IPS-18c (cell line): Measurements from ENCODE around the gene TNFAIP8L1.

Source experiments
- H3K4me3 ChIP-seq: 2 replicates; pipeline ENCODE4 v1.7.0; 2013; ENCODE audit warnings: low read depth, mild to moderate bottlenecking, low read length, moderate library complexity; ENCODE audit not compliant: insufficient read depth
- H3K9me3 ChIP-seq: one replicate; pipeline ENCODE4 v1.6.1; 2013; ENCODE audit warnings: mild to moderate bottlenecking, low read length, moderate library complexity; ENCODE audit not compliant: control insufficient read depth, insufficient read depth

TNFAIP8L1 gene

DNA sequence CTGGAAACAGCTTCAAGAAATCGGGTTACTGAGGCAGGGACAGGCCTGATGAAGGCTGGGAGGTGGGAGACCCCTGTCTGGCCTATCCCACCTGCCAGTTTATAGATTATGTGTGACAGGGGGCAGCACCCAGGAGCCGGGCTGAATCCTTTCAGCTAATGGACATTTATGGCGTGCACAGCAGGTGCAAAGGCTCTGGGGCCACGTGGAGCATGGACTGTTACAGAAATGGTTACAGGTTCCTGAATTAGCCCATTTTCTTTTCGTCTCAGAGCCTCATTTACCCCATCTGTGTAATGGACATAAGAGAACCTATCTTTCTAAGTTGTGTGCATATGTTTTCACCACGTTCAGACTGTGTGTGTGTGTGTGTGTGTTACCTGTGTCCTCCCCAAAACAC lies 34.4 kb upstream of the TNFAIP8L1 start:
- no peak overlapping the region for H3K4me3 ChIP-seq
- H3K9me3 ChIP-seq: no peaks in the 10 kb centered on the region

DNA sequence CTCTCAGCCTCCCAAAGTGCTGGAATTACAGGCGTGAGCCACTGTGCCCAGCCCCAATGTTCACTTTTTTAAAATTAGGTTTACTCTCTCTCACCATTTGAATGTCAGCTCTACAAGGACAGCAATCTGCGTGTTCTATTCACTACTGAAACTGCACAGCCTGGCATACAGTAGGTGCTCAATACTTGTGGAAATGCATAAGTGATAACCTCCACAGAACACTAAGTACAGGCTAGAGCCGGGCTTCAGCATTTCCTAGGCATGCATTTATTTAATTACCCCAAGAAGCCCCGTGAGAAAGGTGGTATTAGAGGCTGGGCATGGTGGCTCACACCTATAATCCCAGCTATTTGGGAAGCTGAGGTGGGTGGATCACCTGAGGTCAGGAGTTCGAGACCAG lies 33.1 kb upstream of the TNFAIP8L1 start:
- no peaks in the 10 kb centered on the region for H3K9me3 ChIP-seq
- no peak overlapping the region for H3K4me3 ChIP-seq

DNA sequence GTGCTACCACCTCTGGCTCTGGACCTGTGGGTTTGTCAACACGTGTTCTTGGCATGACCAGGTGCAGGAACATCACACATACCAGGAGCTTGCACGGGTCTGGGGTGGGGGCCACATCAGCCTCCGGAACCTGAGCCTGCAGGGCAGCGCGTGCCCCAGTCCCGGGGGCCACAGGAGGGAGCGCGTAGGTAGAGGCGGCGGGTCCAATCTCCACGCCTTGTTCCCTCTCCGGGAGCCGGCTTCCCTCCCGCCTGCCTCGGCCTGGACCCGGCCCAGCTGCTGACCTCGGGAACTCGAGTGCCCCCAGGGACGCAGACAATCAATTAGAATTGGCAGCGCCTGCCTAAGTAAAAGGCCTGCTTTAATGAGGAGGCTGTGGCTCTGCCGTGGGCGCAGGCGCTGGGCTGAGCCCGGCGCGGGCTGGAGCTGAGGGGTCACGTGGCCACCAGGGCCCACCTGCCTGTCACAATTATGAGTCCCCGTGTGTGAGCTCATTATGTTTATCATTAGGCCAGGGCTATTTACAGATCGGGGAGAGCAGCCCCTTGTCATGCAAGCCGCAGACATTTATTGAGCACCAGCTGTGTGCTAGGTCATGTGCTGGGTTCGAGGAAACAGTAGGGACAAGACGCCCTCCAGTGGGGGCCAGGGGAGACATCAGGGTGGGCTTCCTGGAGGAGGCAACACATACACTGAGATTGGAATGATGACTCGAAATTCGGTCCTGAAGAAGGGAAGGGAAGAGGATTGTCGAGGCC lies 32.2 kb upstream of the TNFAIP8L1 start:
- H3K4me3 ChIP-seq: no peak overlapping the region; the same call in 1 of the 2 replicates
- no peaks in the 10 kb centered on the region for H3K9me3 ChIP-seq

GRCh38 chr19:4609878-4610511 lies 29.3 kb upstream of the TNFAIP8L1 start:
- Histone ChIP-seq H3K9me3 (no peaks in the 10 kb centered on the region), H3K4me3 (no peak overlapping the region)

DNA sequence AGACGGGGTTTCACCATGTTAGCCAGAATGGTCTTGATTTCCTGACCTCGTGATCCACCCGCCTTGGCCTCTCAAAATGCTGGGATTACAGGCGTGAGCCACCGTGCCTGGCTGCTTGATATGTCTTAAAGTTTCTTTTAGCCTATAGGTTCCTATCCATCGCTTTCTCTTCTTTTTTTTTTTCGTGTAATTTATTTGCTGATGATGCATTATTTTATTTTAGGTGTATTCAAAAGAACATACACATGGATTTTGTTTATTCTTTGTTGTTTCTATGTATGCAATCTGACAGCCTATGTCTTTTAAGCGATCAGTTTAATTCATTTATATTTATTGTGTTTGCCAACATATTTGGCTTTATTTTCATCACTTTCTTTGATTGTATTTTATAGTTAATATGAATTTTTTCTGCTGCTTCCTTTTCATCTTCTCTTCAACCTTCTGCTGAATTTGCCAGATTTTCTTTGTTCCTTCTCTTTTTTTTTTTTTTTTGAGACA lies 26.0 kb upstream of the TNFAIP8L1 start:
- Histone ChIP-seq H3K4me3 (no peak overlapping the region), H3K9me3 (no peaks in the 10 kb centered on the region)

DNA sequence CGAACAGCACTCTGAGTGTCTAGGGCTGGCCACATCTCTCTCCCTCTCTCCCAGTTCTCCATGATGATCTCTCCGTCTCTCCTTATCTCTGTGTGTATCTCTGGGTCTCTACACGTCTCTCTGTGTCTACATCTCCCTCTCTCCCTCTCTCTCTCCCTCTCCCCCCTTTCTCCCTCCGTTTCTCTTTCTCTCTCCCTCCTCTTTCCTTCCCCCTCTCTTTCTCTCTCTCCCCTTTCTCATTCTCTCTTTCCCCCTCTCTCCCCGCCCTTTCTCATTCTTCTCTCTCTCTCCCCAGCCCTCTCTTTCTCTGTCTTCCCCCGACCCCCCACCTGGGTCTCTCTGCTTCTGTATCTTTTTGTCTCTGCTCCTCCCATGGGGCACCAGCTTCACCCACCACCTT lies 21.3 kb upstream of the TNFAIP8L1 start:
- H3K9me3 ChIP-seq: no peaks in the 10 kb centered on the region
- no peak overlapping the region for H3K4me3 ChIP-seq

- no peaks in the 10 kb centered on the region for H3K9me3 ChIP-seq
- no peak overlapping the region for H3K4me3 ChIP-seq
Observed at GRCh38 chr19:4619668-4620294, 19.5 kb upstream of the TNFAIP8L1 start.

GRCh38 chr19:4620675-4621074 lies 18.6 kb upstream of the TNFAIP8L1 start:
- no peaks in the 10 kb centered on the region for H3K9me3 ChIP-seq
- H3K4me3 ChIP-seq: no peak overlapping the region

- H3K9me3 ChIP-seq: no peaks in the 10 kb centered on the region
Observed at GRCh38 chr19:4622695-4623421, 16.5 kb upstream of the TNFAIP8L1 start.

DNA sequence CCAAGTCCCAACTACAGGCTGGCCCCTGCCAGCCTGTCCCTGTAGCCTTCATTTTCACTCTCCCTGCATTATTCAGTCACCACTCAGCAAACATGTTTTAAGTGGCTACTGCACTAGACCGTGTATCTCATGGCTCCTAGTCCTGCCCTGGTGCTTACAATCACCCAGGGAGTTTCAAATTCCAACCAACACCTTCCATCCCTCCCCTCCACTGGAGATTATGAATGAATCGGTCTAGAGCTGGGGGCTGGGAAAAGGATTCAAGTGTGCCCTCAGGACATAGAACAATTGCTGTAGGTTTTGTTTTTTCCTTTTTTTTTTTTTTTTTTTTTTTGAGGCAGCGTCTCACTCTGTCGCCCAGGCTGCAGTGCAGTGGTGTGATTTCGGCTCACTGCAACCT lies 15.0 kb upstream of the TNFAIP8L1 start:
- H3K4me3 ChIP-seq: no peak overlapping the region
- H3K9me3 ChIP-seq: no peaks in the 10 kb centered on the region

More at GRCh38 chr19:4622695-4623421, 16.5 kb upstream of the TNFAIP8L1 start:
- no peak overlapping the region for H3K4me3 ChIP-seq

GRCh38 chr19:4624733-4625362 lies 14.5 kb upstream of the TNFAIP8L1 start:
- H3K9me3 ChIP-seq: no peaks in the 10 kb centered on the region
- H3K4me3 ChIP-seq: no peak overlapping the region

DNA sequence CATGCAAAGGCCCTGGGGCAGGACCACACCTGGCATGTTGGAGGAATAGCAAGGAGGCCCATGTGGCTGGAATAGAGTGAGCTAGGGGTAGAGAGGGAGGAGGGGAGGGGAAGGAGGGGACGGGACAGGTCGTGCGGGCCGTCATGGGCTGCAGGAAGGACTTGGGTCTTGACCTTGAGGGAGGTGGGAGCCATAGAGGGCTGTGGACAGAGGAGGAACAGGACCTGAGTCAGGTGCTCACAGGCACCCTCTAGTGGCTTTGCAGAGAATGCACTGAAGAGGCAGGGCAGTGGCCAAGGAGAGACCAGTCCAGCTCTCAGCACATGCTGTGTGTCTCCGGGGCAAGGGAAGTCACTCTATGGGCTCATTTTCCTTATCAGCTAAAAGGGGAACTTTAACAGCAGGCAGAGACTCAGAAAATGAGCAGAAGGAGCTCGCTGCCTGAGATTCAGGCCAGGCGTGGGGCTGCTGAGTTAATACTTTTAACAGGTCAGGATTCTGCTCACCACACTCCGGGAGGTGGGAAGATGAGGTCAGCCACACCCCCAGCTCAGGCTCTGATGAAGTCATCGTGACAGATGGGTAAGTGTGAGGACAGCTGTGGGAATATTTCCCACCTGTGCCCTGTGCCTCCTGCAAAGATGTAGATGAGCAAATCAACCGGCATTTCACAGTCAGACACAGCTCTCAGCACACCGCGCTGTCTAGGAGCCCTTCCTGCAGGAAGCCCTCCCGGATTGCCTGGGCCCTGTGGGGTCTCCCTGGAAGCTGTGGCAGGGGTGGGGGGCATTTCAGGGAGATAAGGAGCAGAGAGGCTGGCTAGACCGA lies 6.0 kb upstream of the TNFAIP8L1 start:
- H3K9me3 ChIP-seq: no peaks in the 10 kb centered on the region
- no peak overlapping the region for H3K4me3 ChIP-seq

- H3K4me3 ChIP-seq: peak overlapping the region; percentile 73
- no peaks in the 10 kb centered on the region for H3K9me3 ChIP-seq
Observed at GRCh38 chr19:4635754-4636116, 3.6 kb upstream of the TNFAIP8L1 start.

DNA sequence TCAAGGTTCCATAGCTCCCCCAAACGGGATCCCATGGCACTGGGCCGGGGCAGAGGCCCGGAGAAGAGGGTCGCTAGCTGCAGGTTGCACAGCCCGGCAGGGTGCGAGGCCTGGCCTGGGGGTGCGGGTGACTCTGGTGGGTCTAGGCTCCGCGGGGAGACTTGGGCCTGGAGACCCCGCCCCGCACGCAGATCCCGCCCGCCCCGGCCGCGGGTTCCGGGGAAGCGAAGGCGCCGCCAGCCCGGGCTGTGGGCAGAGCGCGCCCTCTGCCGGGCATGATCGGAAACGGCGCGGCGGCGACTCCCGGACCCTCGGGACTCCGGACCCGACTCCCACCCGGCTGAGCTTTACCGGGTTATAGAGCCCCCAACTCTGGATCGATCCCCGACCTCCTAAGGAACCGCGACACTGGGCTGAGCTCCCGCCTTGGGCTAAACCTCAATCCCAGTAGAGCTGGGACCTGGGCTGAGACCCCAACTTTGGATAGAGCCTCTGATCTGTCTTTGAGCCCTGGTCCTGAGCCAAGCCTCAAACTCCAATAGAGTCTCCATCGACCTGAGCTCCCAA lies 3.1 kb upstream of the TNFAIP8L1 start:
- peak overlapping the region; percentile 73 for H3K4me3 ChIP-seq

GRCh38 chr19:4636761-4637160 lies 2.6 kb upstream of the TNFAIP8L1 start:
- Histone ChIP-seq H3K4me3 (no peak overlapping the region), H3K9me3 (no peaks in the 10 kb centered on the region)

More for the DNA sequence above, 3.1 kb upstream of the TNFAIP8L1 start:
- no peaks in the 10 kb centered on the region for H3K9me3 ChIP-seq

DNA sequence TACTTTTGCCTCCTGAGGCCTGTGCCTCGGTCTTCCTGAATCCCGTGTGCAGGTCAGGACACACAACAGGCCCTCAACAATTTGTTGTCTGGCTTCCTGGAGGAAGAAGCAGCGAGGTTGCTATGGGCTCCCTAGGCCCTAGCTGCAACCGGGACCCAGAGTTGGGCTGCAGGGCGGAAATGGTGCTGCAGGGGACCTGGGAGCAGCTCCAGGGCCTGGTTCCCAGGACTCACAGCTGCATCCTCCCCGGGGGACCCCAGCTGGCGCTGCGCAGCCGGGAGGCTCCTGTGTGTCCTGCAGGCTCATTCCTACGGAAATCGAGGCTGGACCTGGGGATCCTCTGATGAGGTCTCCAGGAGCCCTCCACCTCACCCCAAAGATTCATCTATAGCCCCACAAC lies 999 bp upstream of the TNFAIP8L1 start:
- Histone ChIP-seq H3K4me3 (no peak overlapping the region), H3K9me3 (no peaks in the 10 kb centered on the region)
